Common myeloid progenitor, CD34-positive (primary cell): ENCODE data around the gene ARL16.

Source experiments
- CTCF ChIA-PET: fragments of 350-600 bp; sonication (Branson Sonifier 250); formaldehyde crosslinking; loops from one replicate; lab custom pipeline; 2021; ENCODE audit warnings: antibody characterized with exemption; lab: Charles Lee
- POLR2A ChIA-PET: fragments of 350-600 bp; sonication (Branson Sonifier 250); formaldehyde crosslinking; loops from one replicate; lab custom pipeline; 2021; ENCODE audit warnings: antibody characterized with exemption; lab: Charles Lee
- DNase-seq, 3 donors: peaks; one replicate each; pipeline versions ENCODE4 v3.0.0 to v3.0.0-alpha.2; 2013
- H3K27ac ChIP-seq, 2 experiments: 1 replicate in 1 of 2; 2 replicates in 1 of 2; pipeline ENCODE4 v1.7.0; 2013; ENCODE audit warnings: inconsistent platforms in 2 of 2, low read length in 2 of 2, mild to moderate bottlenecking in 2 of 2, low read depth in 1 of 2, moderate library complexity in 1 of 2; ENCODE audit not compliant: severe bottlenecking in 2 of 2, insufficient read depth in 1 of 2, poor library complexity in 1 of 2
- H3K27me3 ChIP-seq, 5 experiments: replicated peaks in 2 of 5; 1 replicate in 3 of 5; 2 replicates in 2 of 5; pipeline versions ENCODE4 v1.6.1 to v1.7.0; 2013; ENCODE audit warnings: low read length in 4 of 5, mild to moderate bottlenecking in 2 of 5, moderate library complexity in 2 of 5, inconsistent platforms in 1 of 5; ENCODE audit not compliant: insufficient read depth in 5 of 5, control insufficient read depth in 4 of 5
- H3K36me3 ChIP-seq, 4 experiments: 1 replicate in 2 of 4; 2 replicates in 2 of 4; pipeline versions ENCODE4 v1.6.1 to v1.7.0; 2013; ENCODE audit warnings: low read length in 3 of 4, control low read depth in 1 of 4, mild to moderate bottlenecking in 1 of 4; ENCODE audit not compliant: control insufficient read depth in 4 of 4, insufficient read depth in 4 of 4
- H3K4me1 ChIP-seq, 4 experiments: 1 replicate in 3 of 4; 2 replicates in 1 of 4; pipeline versions ENCODE4 v1.6.1 to v1.7.1; 2013; ENCODE audit warnings: low read length in 3 of 4, mild to moderate bottlenecking in 3 of 4, control low read depth in 1 of 4, inconsistent platforms in 1 of 4, moderate library complexity in 1 of 4; ENCODE audit not compliant: control insufficient read depth in 4 of 4, insufficient read depth in 4 of 4; ENCODE audit errors: control extremely low read depth in 1 of 4
- H3K4me3 ChIP-seq, 7 experiments: 1 replicate in 4 of 7; 2 replicates in 3 of 7; pipeline versions ENCODE4 v1.5.1 to v1.7.0; 2013; ENCODE audit warnings: mild to moderate bottlenecking in 7 of 7, low read length in 6 of 7, moderate library complexity in 6 of 7, inconsistent platforms in 2 of 7, low read depth in 2 of 7, control low read depth in 1 of 7; ENCODE audit not compliant: insufficient read depth in 4 of 7, control insufficient read depth in 1 of 7; ENCODE audit errors: extremely low read depth in 1 of 7
- H3K9me3 ChIP-seq, 5 experiments: 1 replicate in 4 of 5; 2 replicates in 1 of 5; pipeline versions ENCODE4 v1.6.1 to v1.7.1; 2013; ENCODE audit warnings: low read length in 4 of 5, mild to moderate bottlenecking in 2 of 5, inconsistent platforms in 1 of 5, low read depth in 1 of 5, moderate library complexity in 1 of 5; ENCODE audit not compliant: control insufficient read depth in 4 of 5, insufficient read depth in 2 of 5; ENCODE audit errors: control extremely low read depth in 1 of 5
- WGBS: methylation state at CpG from one replicate; pipeline ENCODE4 v1.1.5; 2013; ENCODE audit not compliant: insufficient coverage; 5-methylcytosine and 5-hydroxymethylcytosine counted together

ARL16 gene

DNA sequence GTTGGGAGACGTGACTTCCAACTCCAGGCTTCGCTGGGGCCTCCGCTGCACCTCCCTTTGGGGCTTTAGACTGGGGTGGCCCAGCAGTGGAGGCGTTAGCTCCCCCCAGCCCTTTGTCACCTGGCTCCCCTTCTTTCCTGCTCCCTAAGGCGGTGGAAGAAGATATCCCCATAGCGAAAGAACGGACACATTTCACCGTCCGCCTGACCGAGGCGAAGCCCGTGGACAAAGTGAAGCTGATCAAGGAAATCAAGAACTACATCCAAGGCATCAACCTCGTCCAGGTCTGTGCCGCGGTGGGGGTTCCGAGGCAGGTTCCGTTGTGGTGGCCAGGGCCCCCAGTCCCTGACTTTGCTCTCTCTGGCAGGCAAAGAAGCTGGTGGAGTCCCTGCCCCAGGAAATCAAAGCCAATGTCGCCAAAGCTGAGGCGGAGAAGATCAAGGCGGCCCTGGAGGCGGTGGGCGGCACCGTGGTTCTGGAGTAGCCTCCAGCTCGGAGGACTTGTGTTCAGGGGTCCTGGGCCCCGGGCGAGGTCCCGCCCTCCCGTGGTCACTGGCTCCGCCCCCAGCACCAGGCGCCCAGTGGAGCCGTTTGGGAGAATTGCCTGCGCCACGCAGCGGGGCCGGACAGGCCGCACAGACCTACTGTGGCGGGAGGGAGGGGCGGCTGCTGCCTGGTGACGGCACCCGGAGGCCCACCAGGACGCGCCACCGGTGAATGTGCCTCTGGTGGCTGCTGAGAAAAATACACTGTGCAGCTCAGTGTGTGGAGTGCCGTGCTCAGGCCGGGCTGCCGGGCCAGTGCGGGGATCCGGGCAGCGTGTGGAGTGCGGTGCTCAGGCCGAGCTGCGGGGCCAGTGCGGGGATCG lies 23.4 kb upstream of the ARL16 start:
- no peaks in the 10 kb centered on the region for H3K27me3 ChIP-seq
- no peak overlapping the region for H3K4me3 ChIP-seq
- H3K36me3 ChIP-seq: peaks cover 0 to 44% (median 16%) of the 10 kb centered on the region in 4 experiments
- no peaks in the 10 kb centered on the region for H3K9me3 ChIP-seq
- H3K4me1 ChIP-seq: peaks cover 0 to 43% (median 42%) of the 10 kb centered on the region in 4 experiments
- 96% methylated on average over 47 of the region's 54 CpGs for WGBS
- ChIA-PET CTCF (interaction anchor here (1.3 to 1.7 kb wide), 2 partner anchors 10 to 30 kb away, joined by 3 read pairs; no protein-coding TSS in a partner anchor), POLR2A (interaction anchor here (0.6 kb wide), 1 partner anchor 8 kb away, joined by 3 read pairs; no protein-coding TSS in a partner anchor)
- peak in 2 of 3 donors; percentile 40 to 45 for DNase-seq
- no peak overlapping the region for H3K27ac ChIP-seq

DNA sequence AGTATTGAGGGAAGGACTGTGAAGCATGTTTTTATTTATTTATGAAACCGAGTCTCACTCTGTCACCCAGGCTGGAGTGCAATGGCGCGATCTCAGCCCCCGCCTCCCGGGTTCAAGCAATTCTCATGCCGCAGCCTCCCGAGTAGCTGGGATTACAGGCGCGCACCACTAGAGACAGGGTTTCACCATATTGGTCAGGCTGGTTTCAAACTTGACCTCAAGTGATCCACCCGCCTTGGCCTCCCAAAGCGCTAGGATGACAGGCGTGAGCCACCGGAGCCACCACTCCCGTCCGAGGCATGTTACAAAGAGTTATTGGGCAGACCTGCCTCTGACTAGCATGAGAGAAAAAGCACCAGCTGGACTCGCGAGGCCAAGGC lies 22.6 kb upstream of the ARL16 start:
- DNase-seq: no peak
- 99% methylated on average over 17 of the region's 17 CpGs for WGBS
- Histone ChIP-seq H3K27ac (no peak overlapping the region), H3K36me3 (peaks cover under 1 to 52% (median 19%) of the 10 kb centered on the region in 4 experiments), H3K27me3 (no peaks in the 10 kb centered on the region), H3K4me1 (peaks cover 0 to 44% (median 42%) of the 10 kb centered on the region in 4 experiments), H3K4me3 (no peak overlapping the region), H3K9me3 (no peaks in the 10 kb centered on the region)
- ChIA-PET CTCF (interaction anchor here (1.3 to 1.7 kb wide), 2 partner anchors 11 to 29 kb away, joined by 3 read pairs; no protein-coding TSS in a partner anchor), POLR2A (interaction anchor here (0.6 kb wide), 1 partner anchor 9 kb away, joined by 3 read pairs; no protein-coding TSS in a partner anchor)

DNA sequence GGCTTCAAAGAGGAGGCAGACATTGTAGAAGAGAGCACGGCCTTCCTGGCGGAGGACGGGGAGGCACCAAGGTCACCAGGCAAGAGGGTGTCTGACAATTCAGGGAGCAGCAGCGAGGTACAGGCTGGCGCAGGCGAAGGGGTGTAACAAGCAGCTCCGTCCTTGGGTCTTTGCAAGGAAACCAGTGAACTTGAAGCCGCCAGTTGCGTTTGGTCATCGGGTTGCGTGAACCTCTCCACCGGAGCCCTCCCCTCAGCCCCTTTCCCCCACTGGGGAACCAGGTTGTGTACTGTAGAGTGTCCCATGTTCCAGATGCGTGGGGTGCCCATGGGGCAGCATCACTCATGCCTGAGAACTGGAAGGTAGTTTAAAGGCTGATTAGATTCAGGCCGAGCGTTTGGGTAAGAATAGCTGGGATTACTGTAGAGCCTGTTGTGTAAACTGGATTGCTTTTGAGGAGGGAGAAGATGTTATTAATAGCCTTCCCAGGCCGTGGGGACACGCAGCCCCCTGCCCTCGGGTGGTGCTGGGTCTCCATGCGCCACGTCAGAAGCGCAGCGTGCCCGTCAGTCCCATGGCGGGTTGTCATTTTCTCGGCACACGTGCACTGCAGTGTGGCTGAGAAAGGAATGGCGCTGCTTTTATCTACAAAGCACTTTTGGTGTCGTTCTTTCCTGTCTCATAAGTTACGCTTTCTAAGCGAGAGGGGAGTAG lies 22.1 kb upstream of the ARL16 start:
- POLR2A ChIA-PET: interaction anchor here (0.6 kb wide), 1 partner anchor 358 kb away, joined by 3 read pairs; no protein-coding TSS in a partner anchor
- 91% methylated on average over 24 of the region's 30 CpGs for WGBS
- no peak overlapping the region for H3K4me3 ChIP-seq
- no peak overlapping the region for H3K27ac ChIP-seq
- DNase-seq: no peak
- no peaks in the 10 kb centered on the region for H3K27me3 ChIP-seq
- H3K36me3 ChIP-seq: peaks cover 3 to 57% (median 23%) of the 10 kb centered on the region in 4 experiments
- CTCF ChIA-PET: no interaction called here
- no peaks in the 10 kb centered on the region for H3K9me3 ChIP-seq
- H3K4me1 ChIP-seq: peaks cover 0 to 42% (median 39%) of the 10 kb centered on the region in 4 experiments

DNA sequence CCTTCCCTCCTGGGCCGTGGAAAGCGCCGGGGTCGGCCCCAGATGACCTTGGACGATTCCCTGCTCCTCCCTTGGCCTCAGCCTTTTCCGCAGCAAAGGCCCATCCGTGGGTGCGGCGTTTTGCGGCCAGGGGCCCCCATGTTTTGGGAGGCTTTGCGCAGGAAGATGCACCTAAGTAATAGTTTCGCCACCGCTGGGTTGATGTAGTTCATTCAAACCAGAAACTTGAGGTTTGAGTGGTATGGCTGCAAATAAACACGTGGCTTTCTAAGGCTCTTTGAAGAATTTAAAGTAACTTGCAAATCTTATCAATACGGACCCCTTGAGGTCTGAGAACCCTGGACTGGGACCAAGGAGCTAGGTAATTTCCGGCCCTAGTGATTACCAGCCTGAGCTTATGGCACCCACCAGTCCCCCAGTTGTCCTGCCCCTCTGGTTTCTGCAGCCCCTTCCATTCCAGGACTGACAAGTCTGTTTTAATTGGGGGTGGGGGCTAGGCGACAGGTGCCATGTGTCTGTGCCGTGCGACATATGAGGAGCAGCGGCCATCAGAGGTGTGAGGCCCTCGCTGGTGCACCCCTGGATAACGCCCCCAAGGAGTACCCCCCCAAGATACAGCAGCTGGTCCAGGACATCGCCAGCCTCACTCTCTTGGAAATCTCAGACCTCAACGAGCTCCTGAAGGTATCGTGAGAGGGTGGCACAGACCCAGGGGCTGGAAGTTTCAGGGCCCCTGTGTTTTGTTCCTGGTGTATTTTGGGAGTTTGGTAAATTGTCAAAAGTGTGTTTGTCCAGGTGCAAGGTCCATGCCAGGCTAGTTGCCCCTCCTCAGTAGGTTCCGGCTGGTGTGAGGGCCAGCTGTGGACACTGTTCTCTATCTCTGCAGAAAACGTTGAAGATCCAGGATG lies 20.4 kb upstream of the ARL16 start:
- H3K9me3 ChIP-seq: no peaks in the 10 kb centered on the region
- ChIA-PET CTCF (interaction anchor here (3.0 kb wide), 1 partner anchor 28 kb away, joined by 19 read pairs; no protein-coding TSS in a partner anchor), POLR2A (interaction anchor here (2.2 kb wide), 1 partner anchor 21 kb away, joined by 13 read pairs; the partner anchor contains the start of genes ARL16 and HGS)
- H3K27ac ChIP-seq: peak overlapping the region; percentile 95 to 98
- peaks cover 0 to 33% (median 30%) of the 10 kb centered on the region in 4 experiments for H3K4me1 ChIP-seq
- H3K27me3 ChIP-seq: no peaks in the 10 kb centered on the region
- H3K36me3 ChIP-seq: peaks cover 3 to 61% (median 26%) of the 10 kb centered on the region in 4 experiments
- WGBS: 35% methylated on average over 26 of the region's 27 CpGs
- peak in 1 of 3 donors; percentile 46 for DNase-seq
- peak overlapping the region; percentile 61 to 99 (median 90) for H3K4me3 ChIP-seq

DNA sequence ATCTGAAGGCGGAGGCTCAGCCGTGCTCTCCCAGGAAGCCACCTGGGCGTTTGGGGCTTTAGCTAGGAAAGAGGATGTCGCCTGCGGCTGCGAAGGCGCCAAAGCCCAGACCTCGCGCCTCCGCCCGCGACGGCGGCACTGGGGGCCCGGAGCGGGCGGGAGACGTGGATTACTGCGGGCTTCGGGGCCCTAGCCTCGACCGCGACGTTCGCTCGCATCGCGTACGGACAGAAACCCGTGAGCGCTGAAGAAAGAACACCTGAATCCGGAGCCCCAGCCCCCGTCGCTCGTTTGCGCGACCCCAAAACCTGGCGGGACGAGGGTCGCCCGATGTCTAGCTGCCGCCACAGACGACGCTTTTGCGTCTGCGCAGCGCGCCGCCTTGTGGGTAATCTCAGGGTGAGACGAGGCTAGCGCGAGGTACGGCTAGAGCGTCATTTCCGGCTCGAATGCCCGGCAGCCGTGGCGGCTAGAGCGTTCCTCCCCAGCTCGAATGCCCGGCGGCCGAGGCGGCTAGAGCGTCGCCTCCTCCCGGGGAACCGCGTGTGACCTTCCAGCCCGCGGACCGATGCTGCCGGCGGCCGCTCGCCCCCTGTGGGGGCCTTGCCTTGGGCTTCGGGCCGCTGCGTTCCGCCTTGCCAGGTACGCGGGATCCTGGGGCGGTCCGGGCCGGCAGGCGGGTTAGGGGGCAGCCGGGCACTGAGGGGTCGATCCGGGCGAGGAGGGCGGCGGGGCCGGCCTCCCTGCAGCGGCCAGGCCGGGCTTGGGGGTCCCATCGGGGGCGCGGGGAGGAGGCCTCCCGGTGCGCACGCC lies 19.5 kb upstream of the ARL16 start, which contains the start of gene MRPL12:
Gene MRPL12, plus strand, starts transcription at position 434 of the 813 bp plus-strand sequence. Its CDS starts 135 bp downstream, at position 569.
- 0% methylated on average over 98 of the region's 102 CpGs for WGBS
- H3K36me3 ChIP-seq: peaks cover 8 to 60% (median 29%) of the 10 kb centered on the region in 4 experiments
- ChIA-PET CTCF (interaction anchor here (0.6 to 3.0 kb wide), 4 partner anchors 12 to 151 kb away, joined by 3 to 19 read pairs (median 3); partner anchors contain the start of genes ARL16 and HGS), POLR2A (interaction anchor here (2.2 kb wide), 1 partner anchor 20 kb away, joined by 13 read pairs; the partner anchor contains the start of genes ARL16 and HGS)
- H3K27ac ChIP-seq: peak within 1 kb of the TSS; percentile 95 to 98
- peak within 1 kb of the TSS; percentile 61 to 99 (median 90) for H3K4me3 ChIP-seq
- H3K4me1 ChIP-seq: peaks cover 0 to 33% (median 30%) of the 10 kb centered on the region in 4 experiments
- no peaks in the 10 kb centered on the region for H3K9me3 ChIP-seq
- no peaks in the 10 kb centered on the region for H3K27me3 ChIP-seq
- DNase-seq: peak; percentile 92
